ENCODE results near the gene IRF1. TPM values are rescaled to one million over a fixed set of nuclear protein-coding genes. Genes with fewer than 3 reads are reported as not detected.

The IRF1 gene
- total RNA-seq, 2 donors from 2014 or later: 18.7 to 20.5 TPM

DNA sequence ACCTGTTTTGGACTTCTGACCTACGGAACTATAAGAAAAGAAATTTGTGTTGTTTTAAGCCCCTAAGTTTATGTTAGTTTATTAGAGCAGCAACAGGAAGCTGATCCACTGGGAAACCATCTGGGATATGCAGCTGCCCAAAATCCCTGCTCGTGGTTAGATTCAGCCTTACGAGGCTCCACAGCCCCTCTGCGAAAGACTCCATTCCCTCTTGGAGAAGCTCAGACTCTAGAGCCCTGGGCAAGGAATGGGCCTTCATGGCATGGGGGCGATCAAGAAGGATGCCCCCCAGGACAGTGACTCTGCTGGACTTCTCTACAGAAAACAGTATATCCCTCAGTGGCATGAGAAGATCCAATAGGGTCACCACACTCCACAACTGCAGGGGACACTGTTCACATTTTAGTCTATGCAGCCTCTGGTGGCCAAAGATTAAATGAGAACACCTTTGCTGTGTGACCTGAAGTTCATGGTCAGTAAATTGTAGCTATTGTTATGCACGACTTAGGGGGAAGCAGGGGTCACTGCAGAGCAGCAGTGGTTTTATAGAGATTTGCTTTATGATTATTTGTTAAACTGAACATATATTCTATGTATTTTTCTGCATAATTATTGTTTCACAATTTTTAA, 21.1 kb downstream of the IRF1 start:
- DNase-seq (ENCODE audit: low spot score): no peak
- intact Hi-C loops (cut with DNase I): no loop called here

GRCh38 chr5:132468656-132469379, 21.8 kb downstream of the IRF1 start:
- intact Hi-C loops (cut with DNase I): no loop called here

GRCh38 chr5:132467287-132467984, 23.1 kb downstream of the IRF1 start:
- intact Hi-C loops (cut with DNase I): no loop called here
- DNase-seq (ENCODE audit: low spot score): no peak

More at GRCh38 chr5:132468656-132469379, 21.8 kb downstream of the IRF1 start:
- peak; percentile 64 for DNase-seq (ENCODE audit: low spot score)

DNA sequence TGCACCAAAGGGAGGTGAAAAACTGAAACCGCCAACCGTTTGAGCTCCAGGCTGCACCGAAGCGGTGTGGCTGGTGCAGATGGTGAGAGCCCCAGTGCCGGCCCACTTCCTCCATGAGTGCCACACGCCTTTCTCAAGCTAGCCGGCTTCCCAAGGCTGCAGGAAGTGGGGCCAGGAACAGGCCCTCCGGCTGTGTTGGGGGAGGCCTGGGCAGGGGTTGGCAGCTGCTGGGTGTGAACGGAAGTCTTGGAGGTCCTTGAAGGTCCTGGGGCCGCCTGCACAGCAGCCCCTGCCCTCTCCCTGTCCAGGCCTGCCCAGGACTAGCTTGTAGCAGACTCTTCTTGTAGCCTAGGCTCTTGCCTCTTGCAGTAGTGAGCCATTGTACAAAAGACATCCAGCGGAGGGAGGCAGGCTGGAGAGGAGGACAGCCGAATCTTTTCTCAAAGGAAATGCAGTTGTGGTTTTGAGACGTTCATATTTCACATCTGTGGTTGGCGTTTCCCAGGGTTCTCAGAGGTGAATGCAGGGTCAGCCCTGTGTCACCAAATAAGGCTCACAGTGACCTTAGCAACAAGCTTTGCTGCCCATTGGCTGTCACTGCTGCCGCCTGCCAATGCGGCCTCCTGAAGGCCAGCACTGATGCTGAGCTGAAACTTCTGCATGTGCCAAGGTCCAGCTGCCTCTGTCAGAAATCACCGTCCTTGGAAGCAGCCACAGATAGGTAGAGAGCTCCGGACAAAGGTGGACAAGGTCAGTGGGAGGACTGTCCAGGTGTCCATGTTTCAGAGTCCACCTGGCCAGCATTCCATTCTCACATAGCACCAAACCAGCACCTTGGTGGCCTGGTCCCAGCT, 23.9 kb downstream of the IRF1 start:
- DNase-seq (ENCODE audit: low spot score): peak; percentile 84
- intact Hi-C loops (cut with DNase I): no loop called here

GRCh38 chr5:132465059-132465707, 25.4 kb downstream of the IRF1 start:
- intact Hi-C loops (cut with DNase I): no loop called here
- no peak for DNase-seq (ENCODE audit: low spot score)

DNA sequence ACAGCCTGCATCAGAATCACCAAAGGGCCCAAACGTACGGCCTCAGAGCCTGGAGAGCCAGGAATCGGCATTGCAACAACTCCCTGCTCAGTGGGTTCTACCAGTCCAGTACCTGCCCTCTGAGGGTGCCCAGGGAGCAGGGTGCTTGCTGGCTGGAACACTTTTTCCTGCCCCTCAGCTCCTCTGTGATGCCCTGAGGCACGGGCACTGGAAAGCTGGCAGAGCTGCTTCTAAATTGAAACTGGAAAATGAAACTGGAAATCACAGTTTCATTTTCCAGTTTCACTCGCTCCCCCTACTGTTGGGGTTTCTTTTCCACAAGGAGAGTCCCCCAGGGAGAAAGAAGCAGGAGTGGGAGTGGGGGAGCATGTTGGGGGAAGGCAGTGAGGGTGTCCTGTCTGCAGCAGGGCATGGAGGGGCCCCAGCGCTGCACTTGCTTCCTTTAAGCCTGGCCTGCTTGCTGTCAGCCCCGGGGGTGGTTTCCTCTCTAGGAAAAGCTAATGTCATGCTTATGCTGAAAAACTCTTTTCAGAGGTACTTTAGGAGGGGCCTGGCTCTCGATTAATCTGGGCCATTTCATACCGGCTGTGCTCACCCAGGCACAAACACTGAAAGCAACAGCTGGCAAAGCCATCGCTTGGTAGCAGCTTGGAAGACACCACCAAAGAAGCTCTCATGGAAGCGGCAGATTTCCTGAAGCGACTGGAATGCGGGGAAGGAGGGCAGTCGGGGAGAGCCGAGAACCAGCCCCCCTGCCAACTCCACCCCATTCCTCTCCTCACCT, 26.2 kb downstream of the IRF1 start:
- no peak for DNase-seq (ENCODE audit: low spot score)
- intact Hi-C loops (cut with DNase I): no loop called here

DNA sequence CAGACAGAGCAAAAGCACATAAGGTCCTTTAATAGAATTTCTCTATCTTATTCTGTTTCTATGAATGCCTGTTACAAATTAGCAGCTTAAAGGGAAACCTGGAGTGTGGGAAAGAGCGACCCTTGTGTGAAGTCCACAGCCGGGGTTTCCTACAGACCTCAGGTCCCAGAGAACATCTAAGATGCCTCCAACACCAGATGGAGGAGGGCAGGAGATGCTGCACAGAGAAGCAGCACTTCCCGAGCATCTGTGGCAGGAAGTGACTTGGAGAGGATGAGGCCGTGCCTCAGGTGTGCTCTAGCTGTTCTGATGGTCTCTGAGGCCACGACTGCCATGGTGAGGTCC, 26.8 kb downstream of the IRF1 start:
- DNase-seq (ENCODE audit: low spot score): no peak
- intact Hi-C loops (cut with DNase I): no loop called here

DNA sequence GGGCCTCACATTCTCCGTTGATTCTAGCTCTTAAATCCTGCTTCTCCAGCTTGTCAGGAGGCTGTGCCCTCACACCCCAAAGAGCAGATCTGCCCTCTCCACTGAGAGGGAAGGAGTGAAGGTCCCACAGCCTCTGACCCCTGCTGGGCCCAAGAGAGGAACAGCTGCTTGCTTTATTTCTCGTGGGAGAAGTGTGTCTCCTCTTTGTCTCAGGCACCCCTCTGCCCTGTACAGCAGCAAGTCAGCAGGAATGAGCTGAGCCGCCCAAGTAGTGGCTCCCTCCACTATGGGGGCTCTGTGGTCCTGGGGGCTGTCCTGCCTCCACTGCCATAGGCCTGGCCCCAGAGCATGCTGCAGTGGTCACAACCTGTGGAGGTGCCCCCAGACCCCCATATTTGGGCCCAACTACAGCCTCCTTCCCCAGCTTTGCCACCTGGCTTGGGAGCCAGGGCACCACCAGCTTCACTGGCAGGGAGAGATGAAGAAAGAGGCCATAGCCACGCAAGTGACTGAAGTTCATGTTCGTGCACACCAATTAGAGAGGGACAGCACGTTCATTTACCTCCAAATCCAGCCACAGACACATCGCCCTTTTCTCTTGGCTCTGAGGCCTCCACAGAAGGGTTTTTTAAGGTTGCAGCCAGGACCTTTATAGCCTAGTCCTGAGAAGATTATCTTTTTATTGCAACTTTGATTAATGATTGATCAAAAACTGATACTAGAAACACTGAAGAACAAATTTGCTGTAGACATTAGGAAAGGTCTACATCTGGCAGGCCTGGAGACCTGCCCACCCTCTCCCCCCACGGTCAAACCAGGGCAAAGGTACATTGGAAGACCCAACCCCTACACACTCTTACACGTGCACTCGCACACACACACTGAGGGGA, 27.5 kb downstream of the IRF1 start:
- intact Hi-C loops (cut with DNase I): no loop called here
- no peak for DNase-seq (ENCODE audit: low spot score)

DNA sequence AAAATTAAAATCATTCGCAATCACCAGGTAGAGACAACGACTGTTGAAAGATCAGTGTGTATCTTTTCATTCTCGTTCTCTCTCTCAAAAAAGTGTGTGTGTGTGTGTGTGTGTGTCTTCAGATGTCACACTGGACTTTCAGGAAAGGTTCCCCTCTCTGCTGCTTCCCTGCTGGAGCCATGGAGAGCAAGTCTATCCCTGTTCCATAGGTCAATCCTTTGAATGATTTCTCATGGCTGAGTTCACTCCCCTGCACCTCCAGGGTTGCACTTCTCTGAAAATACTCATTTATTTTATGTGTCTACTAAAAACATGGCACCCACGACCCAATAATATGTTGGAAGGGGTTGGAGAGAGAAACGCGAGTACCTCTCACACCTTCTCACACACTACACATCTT, 28.2 kb downstream of the IRF1 start:
- DNase-seq (ENCODE audit: low spot score): no peak
- intact Hi-C loops (cut with DNase I): no loop called here

DNA sequence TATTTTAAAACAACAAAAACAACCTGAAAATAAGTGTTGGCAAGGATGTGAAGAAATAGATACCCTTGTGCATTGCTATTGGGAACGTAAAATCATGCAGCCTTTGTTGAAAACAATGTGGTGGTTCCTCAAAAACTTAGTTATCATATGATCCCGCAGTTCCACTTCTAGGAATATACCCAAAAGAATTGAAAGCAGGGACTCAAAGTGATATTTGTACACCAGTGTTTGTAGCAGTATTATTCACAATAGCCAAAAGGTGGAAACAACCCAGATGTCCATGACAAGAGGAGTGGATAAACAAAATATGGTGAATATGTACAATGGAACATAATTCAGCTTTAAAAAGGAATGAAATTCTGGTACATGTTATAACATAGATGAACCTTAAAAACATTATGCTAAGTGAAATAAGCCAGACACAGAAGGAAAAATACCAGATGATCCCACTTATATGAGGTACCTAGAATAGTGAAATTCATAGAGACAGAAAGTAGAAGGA, 29.0 kb downstream of the IRF1 start:
- DNase-seq (ENCODE audit: low spot score): no peak
- intact Hi-C loops (cut with DNase I): no loop called here

GRCh38 chr5:132460846-132461568, 29.6 kb downstream of the IRF1 start:
- peak; percentile 79 for DNase-seq (ENCODE audit: low spot score)
- intact Hi-C loops (cut with DNase I): no loop called here

GRCh38 chr5:132459983-132460838, 30.4 kb downstream of the IRF1 start:
- intact Hi-C loops (cut with DNase I): no loop called here
- DNase-seq (ENCODE audit: low spot score): peak; percentile 32

DNA sequence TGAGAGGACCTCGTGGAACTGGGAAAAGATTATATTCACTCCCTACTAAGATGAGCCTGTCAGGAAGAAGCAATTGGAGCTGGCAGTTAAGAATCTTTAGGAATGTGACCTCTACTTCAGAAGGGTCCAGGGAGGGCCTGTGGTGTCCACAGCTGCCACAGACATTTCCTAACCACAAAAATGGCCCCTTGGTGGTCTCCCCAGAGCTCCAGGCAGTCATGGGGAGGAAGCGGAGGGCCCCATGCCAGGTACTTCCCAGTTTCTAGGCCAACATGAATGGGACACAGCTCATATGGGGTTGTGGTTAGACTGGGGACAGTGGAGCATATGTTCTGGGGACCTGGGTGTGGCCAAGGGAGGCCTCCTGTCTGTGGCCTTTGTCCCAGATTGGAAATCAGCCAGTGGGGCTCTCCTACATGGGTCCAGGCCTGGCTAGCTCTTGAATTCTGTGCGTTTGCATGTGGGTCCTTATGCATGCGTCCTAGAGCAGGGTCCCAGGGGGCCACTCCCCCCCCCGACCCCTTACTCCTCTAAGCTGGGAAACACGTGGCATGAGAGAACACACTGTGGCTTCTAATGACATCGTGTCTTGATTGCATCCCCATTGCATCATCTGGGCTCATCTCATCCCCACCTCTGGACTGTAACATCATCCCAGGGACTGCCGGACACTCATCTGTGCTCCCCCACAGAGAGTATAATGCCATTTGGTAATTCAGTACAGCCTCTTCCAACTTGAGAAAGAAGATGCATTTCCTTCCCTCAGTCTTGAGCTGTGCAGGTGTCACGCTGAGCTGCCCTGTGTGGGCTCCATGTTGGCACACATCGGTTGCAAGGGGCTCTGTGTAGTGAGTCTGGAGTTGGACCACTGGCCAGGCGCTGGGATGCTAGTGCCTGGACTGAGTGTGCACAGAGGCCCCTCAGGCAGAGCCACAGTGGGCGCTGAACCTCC, 31.3 kb downstream of the IRF1 start:
- intact Hi-C loops (cut with DNase I): no loop called here
- DNase-seq (ENCODE audit: low spot score): no peak

GRCh38 chr5:132458651-132459030, 31.9 kb downstream of the IRF1 start:
- no peak for DNase-seq (ENCODE audit: low spot score)
- intact Hi-C loops (cut with DNase I): no loop called here

- no peak for DNase-seq (ENCODE audit: low spot score)
- intact Hi-C loops (cut with DNase I): no loop called here
Measured at GRCh38 chr5:132458226-132458560, 32.4 kb downstream of the IRF1 start.
